ENCODE results near the gene C1orf159.

The C1orf159 gene
- long read RNA-seq, transcript C1orf159-205 (10 exons, 1,841 nt) = major isoform, 45 of 102 reads
- long read RNA-seq, partial matches to known transcripts = 8 of 102 reads
- long read RNA-seq, other reads (novel, unspliced or antisense) = 46 of 102 reads

DNA sequence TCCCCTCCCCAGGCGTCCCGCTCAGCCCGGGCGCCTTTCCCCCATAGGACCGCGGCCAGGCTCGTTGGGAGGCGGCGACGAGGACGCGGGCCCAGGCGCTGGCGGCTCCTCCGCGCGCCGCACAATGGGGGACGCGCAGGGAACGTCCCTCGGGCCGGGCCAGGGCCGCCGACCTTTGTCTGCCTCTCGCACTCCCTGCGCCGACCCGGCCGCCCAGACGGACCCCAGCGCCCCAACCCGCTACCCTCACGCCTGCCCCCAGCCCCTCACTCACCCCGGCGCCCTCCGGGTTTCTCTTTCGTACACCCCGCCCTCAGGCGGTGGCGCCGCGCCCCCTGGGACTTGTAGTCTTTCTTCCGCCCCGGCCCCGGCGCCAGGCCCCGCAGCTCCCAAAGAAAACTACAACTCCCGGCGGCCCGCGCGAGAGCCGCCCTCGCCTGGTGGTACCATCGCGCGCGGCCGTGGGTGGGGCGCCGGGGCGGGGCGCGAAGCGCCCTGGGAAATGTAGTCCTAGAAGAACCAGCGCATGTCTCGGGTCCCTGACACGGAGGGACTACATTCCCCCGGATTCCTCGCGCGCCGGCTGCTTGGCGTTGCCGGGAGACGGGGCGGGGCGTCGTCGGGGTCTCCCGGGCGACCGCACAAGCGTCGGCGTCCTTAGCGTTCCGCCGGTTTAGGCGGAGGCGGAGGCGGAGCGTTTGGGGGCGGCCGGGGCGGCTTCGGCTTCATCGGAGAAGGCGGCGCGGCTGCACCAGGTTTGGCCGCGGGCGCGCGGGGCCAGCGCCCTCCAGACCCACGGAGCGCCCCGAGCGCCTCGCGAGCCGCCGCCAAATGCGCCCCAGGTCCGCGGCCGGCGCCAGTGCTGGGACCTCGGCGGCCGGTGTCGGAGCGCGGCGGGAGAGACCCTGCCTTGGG, at the start of gene C1orf159:
TSS of gene C1orf159 (minus strand) at position 304 of the 915 bp plus-strand sequence. CDS start 24,546 bp downstream, outside the sequence.
- H3K27ac ChIP-seq (replicated peaks) = peak within 1 kb of the TSS; percentile 64

GRCh38 chr1:1165485-1165884, 49.6 kb upstream of the C1orf159 start:
- no peak for TF ChIP-seq CTCF (IDR thresholded peaks at IDR 0.05; ENCODE audit: insufficient read depth, low read length)
- no peak for TF ChIP-seq SPI1 (IDR thresholded peaks at IDR 0.05; ENCODE audit: borderline replicate concordance, low read depth)
- no peak for TF ChIP-seq POLR2AphosphoS5 (IDR thresholded peaks at IDR 0.05; ENCODE audit: low read depth)
- TF ChIP-seq, protein P1, sequence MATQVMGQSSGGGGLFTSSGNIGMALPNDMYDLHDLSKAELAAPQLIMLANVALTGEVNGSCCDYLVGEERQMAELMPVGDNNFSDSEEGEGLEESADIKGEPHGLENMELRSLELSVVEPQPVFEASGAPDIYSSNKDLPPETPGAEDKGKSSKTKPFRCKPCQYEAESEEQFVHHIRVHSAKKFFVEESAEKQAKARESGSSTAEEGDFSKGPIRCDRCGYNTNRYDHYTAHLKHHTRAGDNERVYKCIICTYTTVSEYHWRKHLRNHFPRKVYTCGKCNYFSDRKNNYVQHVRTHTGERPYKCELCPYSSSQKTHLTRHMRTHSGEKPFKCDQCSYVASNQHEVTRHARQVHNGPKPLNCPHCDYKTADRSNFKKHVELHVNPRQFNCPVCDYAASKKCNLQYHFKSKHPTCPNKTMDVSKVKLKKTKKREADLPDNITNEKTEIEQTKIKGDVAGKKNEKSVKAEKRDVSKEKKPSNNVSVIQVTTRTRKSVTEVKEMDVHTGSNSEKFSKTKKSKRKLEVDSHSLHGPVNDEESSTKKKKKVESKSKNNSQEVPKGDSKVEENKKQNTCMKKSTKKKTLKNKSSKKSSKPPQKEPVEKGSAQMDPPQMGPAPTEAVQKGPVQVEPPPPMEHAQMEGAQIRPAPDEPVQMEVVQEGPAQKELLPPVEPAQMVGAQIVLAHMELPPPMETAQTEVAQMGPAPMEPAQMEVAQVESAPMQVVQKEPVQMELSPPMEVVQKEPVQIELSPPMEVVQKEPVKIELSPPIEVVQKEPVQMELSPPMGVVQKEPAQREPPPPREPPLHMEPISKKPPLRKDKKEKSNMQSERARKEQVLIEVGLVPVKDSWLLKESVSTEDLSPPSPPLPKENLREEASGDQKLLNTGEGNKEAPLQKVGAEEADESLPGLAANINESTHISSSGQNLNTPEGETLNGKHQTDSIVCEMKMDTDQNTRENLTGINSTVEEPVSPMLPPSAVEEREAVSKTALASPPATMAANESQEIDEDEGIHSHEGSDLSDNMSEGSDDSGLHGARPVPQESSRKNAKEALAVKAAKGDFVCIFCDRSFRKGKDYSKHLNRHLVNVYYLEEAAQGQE (IDR thresholded peaks at IDR 0.05; ENCODE audit: insufficient replicate concordance, low read depth) = no peak
- no peak for TF ChIP-seq GABPA (IDR thresholded peaks at IDR 0.05; ENCODE audit: low read depth)
- Histone ChIP-seq H3K4me3 (replicated peaks; ENCODE audit: insufficient read depth, low read length) (no peak overlapping the region), H3K27ac (replicated peaks) (no peak overlapping the region), H3K27me3 (ENCODE audit: insufficient read depth, poor library complexity, severe bottlenecking) (peaks cover 6% of the 10 kb centered on the region)
- no peak for DNase-seq (ENCODE audit: low read depth in 1 of 2, low spot score in 1 of 2)

More for the DNA sequence above, at the start of gene C1orf159:
- Histone ChIP-seq H3K27me3 (ENCODE audit: insufficient read depth, poor library complexity, severe bottlenecking) (peaks cover 18% of the 10 kb centered on the region), H3K4me3 (replicated peaks; ENCODE audit: insufficient read depth, low read length) (peak within 1 kb of the TSS; percentile 81)
- TF ChIP-seq SPI1 (IDR thresholded peaks at IDR 0.05; ENCODE audit: borderline replicate concordance, low read depth) = no peak
- TF ChIP-seq GABPA (IDR thresholded peaks at IDR 0.05; ENCODE audit: low read depth) = peak; percentile 14; the same call in 1 of the 2 replicates
- no peak for TF ChIP-seq CTCF (IDR thresholded peaks at IDR 0.05; ENCODE audit: insufficient read depth, low read length)
- peak; percentile 90 to 98 for DNase-seq (ENCODE audit: low read depth in 1 of 2, low spot score in 1 of 2)

GRCh38 chr1:1164701-1165451, 49.0 kb upstream of the C1orf159 start:
- Histone ChIP-seq H3K4me3 (replicated peaks; ENCODE audit: insufficient read depth, low read length) (no peak overlapping the region), H3K27me3 (ENCODE audit: insufficient read depth, poor library complexity, severe bottlenecking) (peaks cover 3% of the 10 kb centered on the region), H3K27ac (replicated peaks) (no peak overlapping the region)
- TF ChIP-seq, protein P1 (IDR thresholded peaks at IDR 0.05; ENCODE audit: insufficient replicate concordance, low read depth) = no peak
- no peak for TF ChIP-seq GABPA (IDR thresholded peaks at IDR 0.05; ENCODE audit: low read depth)
- no peak for TF ChIP-seq CTCF (IDR thresholded peaks at IDR 0.05; ENCODE audit: insufficient read depth, low read length)
- no peak for TF ChIP-seq SPI1 (IDR thresholded peaks at IDR 0.05; ENCODE audit: borderline replicate concordance, low read depth)
- no peak for TF ChIP-seq POLR2AphosphoS5 (IDR thresholded peaks at IDR 0.05; ENCODE audit: low read depth)
- DNase-seq (ENCODE audit: low read depth in 1 of 2, low spot score in 1 of 2) = no peak
